Activated CD8-positive, alpha-beta memory T cell treated with anti-CD3 and anti-CD28 coated beads, Interleukin-2, amount 50 U/mL, for 1 hour (primary cell): ENCODE data around the gene ESPNL.
"Not testable (repeated sequence)": the region's sequence is repeated elsewhere in the genome, so short reads cannot be mapped to it uniquely, and the experiment has no call there.

Experiments used
- DNase-seq: peaks from one replicate; pipeline ENCODE4 v3.0.0-alpha.2; 2020; ENCODE audit errors: extremely low read depth

The ESPNL gene, protein sequence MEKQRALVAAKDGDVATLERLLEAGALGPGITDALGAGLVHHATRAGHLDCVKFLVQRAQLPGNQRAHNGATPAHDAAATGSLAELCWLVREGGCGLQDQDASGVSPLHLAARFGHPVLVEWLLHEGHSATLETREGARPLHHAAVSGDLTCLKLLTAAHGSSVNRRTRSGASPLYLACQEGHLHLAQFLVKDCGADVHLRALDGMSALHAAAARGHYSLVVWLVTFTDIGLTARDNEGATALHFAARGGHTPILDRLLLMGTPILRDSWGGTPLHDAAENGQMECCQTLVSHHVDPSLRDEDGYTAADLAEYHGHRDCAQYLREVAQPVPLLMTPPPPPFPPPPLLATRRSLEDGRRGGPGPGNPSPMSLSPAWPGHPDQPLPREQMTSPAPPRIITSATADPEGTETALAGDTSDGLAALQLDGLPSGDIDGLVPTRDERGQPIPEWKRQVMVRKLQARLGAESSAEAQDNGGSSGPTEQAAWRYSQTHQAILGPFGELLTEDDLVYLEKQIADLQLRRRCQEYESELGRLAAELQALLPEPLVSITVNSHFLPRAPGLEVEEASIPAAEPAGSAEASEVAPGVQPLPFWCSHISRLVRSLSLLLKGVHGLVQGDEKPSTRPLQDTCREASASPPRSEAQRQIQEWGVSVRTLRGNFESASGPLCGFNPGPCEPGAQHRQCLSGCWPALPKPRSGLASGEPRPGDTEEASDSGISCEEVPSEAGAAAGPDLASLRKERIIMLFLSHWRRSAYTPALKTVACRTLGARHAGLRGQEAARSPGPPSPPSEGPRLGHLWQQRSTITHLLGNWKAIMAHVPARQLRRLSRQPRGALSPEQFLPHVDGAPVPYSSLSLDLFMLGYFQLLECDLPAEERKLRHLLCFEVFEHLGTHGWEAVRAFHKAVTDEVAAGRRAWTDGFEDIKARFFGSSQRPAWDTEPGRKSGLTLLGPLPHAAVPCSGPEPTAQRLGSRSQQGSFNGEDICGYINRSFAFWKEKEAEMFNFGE

DNA sequence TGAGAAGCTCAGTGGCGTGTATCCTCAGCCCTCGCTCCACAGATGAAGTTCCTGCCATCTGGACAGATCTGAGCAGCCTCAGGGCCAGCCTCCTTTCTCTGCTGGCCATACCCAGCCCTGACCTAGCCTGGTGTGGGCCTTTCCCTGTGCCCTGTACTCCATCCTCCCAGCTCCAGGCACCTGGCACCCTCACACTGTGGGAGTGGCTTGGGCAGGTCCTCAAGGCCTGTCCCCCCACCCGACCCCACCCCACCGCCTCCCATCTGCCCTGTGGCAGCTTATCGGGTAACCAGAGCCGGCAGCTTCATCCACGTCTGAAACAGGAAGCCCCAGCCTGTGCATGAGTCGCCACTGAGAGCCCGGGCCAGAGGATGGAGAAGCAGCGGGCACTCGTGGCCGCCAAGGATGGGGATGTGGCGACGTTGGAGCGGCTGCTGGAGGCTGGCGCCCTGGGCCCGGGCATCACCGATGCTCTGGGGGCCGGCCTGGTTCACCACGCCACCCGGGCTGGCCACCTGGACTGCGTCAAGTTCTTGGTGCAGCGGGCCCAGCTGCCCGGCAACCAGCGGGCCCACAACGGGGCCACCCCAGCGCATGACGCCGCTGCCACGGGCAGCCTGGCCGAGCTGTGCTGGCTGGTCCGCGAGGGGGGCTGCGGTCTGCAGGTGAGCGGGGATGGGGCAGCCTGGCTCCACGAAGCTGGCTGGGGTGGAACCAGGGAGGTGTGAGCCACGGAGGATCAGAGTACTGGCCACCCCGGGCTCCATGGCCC lies at the start of gene ESPNL:
ESPNL (plus strand) TSS at position 292 of the 772 bp plus-strand sequence; CDS start at position 372, 80 bp downstream.
- DNase-seq = no peak

DNA sequence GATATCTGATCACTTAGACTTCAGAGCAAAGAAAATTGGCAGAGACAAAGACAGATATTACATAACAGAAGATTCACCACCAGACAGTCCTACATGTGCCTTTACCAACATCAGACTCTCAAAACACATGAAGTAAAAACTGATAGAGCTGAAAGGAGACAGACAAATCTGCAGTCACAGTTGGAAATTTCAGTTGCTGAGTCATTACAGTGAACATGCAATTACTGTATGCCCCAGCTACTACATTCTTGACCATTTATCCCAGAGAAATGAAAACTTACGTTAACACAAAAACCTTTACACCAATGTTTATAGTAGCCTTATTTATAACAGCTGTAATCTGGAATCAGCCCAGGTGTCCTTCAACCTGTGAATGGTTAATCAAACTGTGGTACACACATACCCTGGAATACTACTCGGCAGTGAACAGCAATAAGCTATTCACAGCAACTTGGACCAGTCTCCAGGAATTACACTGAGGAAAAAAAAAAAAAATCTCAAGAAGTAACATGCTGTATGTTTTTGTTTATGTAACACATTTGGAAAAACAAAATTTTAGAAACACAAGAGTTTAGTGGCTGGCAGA lies 46.9 kb upstream of the ESPNL start:
- DNase-seq = no peak

DNA sequence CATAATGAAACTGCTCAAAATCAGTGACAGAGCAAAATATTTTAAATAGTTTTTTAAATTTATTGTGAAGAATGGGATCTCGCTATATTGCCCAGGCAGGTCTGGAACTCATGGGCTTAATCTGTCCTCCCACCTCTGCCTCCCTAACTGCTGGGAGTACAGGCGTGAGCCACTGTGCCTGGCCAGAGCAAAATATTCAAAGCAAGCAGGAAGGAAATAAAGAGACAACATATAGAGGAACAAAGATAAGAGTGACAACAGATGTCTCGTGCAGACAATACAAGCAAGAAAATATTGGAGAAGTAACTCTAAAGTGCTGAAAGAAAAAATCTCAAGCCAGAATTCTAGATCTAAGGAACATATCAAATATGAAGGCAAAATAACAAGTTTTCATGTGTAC lies 44.3 kb upstream of the ESPNL start:
- no peak for DNase-seq

DNA sequence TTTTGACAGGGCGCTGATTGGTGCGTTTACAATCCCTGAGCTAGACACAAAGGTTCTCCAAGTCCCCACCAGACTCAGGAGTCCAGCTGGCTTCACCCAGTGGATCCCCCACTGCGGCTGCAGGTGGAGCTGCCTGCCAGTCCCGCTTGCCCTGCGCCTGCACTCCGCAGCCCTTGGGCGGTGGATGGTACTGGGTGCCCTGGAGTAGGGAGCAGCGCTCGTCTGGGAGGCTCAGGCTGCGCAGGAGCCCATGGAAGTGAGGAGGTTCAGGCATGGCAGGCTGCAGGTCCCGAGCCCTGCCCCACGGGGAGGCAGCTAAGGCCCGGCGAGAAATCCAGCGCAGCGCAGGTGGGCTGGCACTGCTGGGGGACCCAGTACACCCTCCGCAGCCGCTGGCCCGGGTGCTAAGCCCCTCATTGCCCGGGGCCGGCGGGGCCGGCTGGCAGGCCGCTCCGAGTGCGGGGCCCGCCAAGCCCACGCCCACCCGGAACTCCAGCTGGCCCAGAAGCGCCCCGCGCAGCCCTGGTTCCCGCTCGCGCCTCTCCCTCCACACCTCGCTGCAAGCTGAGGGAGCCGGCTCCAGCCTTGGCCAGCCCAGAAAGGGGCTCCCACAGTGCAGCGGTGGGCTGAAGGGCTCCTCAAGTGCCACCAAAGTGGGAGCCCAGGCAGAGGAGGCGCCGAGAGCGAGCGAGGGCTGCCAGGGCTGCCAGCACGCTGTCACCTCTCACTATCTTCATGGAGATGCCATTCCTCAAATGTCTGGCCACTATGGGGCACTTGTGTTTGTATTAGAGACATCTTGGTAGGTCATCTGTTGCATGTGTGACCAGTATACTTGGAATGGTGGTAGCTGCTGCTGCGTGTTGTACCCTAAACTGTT lies 42.2 kb upstream of the ESPNL start:
- DNase-seq = not testable (repeated sequence)

DNA sequence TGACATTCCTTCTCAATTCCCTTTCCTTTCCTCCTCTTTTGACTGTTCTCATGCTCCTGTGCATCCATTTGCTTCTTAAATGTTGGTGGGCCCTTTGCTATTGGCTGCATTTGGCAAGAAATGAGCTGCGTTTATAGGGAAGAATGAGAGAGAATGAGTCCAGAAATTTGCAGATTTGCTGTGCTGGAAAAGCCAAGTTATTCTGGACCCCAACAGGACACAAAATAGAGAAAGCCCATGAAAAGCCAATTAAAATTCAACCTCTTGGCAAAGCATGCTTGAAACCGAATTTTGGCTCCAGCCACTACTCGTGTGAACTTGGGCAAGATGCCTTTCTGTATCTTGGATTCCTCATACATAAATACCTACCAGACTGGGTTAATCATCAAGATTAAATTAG lies 40.6 kb upstream of the ESPNL start:
- DNase-seq = no peak

DNA sequence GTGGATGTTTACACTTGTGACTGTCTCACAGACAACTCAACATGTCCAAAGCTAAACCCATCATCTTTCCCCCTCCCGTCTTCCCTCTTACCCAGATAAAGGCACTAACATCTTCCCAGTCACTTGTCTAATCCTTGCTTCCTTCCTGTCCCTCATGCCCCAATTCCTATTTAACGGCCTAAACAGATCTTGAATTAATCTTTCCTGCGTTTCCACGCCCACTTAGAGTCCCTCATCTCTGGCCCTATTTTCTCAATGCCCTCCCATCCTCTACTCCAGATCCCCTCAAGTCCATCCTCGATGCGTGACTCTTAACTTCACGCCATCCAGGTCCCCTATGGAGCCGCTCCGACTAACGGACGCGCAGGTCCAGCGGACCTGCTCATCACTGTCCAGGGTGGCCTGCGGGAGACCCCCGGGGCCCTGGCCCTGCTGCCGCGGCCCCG lies 40.0 kb upstream of the ESPNL start:
- DNase-seq = no peak

DNA sequence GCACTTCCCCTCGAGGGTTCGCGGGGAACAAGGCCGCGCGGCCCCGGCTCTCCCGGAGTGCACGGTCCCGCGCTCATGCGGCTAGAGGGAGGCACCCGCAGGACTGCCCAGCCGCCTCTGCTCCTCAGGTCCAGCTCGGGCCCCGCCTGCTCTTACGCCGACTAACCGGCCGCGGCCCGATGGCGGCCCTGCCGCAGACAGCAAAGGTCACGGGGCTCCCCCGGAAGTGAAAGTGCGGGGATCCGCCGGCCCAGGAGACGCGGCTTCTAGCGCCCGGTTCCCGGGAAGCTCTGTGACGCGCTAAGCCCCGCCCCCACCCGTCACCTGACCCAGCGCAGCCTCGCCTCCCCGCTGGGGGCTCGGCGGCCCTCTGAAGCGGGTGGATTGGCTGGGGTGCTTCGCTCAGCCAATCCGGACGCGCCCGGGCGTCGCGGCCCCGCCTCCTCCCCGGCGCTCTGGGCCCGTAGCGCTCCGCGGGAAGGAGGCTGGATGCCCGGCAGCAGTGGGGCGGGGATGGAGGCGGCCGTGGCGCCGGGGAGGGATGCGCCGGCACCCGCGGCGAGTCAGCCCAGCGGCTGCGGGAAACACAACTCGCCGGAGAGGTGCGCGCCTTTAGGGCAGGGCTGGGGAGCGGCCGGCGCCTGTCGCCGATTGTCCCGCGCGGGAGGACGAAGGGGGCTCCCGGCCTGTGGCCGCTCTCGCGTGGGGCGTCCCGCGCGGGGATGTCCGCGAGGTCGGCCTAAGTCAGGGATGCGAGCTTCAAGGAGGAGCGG lies 39.4 kb upstream of the ESPNL start, which contains the start of gene SCLY:
SCLY (plus strand) TSS at position 460 of the 773 bp plus-strand sequence; CDS start at position 514, 54 bp downstream.
- DNase-seq = peak; percentile 81

DNA sequence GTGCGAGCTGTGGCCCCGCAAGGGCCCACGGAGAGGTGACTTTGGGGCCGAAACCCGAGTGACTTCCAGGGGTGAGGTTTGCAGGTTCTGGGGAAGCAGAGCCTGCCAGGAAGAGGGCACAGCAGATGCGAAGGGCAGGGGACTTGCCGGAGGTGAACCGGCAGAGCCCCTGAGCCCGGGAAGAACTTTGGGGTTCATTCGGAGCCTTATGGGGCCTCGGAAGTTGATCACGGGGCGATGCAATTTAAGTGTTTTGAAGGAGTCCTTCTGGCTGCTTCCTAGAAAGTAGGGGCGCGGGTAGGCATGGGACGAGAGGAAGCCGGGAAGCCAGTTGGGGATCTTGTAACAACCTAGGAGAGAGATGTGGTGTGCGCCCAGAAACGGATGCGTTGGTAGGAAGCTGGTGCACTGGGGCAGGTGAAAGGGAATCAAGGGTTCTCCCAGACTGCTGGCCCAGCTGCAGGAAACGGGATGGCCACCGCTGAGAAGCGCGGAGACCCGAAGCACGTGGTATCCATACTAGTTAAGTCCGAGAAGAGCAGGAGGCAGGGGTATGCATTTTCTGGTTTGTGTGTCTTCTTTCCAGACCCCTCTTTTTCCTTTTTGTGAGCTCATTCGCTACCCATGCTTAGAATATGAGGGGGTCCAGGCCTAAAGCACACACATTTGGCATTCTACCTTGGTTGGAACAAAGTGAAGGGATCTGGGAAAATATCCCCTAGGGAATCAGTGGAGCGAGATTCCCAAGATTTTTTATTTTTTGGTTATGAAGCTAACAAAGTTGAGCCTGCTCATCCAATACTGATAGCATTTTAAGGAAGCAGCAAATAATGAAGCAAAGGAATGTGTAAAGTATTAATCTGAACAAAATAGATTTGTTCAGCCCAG lies 38.6 kb upstream of the ESPNL start:
- DNase-seq = no peak

DNA sequence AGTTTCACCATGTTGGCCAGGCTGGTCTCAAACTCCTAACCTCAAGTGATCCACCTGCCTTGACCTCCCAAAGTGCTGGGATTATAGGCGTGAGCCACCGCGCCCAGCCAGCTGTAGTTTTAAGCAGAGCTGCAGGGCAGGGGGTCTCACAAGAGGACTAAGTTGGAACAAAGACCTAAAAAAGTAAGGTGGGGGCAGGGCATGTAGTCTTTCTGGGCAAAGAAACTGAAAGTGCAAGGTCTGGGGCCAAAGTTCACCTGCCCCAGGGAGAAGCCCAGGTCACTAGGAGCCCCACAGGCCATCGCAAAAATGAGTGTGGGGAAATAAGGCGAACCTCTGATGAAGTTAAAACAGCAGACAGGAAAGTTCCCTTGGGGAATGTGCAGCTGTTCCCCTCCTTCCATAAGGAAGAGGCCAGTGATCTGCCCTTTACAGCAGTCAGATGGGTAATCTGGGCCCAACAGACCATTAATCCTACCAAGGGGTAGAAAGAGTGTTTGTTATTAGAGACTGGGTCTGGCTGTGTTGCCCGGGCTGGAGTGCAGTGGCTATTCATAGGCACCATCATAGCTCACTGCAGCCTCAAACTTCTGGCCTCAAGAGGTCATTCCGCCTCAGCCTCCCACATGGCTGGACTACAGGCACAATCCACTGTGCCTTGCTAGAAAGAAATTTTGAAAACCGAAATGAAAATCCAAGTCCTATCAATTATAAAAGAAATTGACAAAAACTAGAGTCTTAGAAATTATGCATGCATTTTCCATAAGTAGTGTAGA lies 36.5 kb upstream of the ESPNL start:
- no peak for DNase-seq

DNA sequence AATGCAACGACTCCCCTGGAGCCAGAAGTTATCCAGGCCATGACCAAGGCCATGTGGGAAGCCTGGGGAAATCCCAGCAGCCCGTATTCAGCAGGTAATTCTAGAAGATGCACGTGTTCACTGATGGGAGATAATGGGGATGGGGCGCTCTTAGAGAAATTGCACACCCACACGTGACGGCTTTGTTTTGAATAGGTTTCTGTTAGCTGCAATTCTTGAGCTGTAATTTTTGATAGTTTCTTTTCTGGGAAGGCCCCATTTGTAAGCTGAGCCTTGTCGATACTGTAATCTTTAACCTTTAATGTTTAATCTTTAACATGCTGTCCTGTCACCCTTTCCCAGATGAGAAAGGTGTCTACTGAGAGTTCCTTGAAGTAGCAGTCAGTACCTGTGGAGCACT lies 35.8 kb upstream of the ESPNL start:
- no peak for DNase-seq

DNA sequence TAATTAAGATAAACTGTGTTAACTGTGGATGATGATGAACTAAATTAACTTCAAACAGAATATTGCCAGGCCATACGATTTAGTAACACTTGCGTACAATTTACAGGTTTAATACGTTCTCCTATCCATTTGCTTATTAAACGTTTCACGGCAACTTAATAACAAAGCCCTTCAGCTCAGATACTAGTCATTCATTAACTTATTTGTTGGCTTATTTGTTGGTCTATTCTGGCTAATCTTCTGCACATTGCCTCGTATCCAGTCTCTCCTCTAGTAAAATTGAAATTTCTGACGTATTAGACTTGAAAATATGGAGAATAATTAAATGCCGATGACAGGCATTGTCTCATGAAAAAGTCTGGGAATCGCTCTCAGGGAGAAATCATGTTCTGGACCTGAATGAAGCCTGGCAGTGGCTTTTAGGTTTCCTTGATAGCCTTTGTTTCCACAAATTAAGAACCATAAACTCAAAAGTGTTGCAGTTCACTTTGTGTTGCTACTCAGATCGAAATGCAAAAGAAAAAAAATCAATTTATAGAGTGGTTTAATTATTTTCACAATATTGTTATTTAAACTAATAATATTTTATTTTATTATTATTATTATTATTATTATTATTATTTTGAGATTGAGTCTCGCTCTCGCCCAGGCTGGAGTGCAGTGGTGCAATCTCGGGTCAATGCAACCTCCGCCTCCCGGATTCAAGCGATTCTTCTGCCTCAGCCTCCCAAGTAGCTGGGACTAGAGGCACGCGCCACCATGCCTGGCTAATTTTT lies 34.9 kb upstream of the ESPNL start:
- no peak for DNase-seq

DNA sequence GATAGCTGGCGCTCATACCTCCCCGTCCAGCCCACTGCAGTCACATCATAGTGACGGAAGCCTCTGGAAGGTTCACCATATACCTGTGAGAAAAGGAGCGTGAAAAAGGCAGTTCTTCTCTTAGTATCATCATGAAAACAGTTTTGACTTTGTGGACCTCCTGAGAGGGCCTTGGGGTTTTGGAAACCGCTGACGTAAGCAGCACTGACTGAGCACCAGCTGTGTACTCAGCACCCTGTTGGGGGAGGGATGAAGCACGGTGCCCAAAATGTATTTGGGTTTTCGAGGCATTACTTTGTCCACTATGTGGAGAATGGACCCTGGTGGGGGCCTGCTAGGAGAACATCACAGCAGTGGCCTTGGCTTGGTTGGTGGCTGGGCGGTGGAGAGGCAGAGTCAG lies 33.9 kb upstream of the ESPNL start:
- no peak for DNase-seq

DNA sequence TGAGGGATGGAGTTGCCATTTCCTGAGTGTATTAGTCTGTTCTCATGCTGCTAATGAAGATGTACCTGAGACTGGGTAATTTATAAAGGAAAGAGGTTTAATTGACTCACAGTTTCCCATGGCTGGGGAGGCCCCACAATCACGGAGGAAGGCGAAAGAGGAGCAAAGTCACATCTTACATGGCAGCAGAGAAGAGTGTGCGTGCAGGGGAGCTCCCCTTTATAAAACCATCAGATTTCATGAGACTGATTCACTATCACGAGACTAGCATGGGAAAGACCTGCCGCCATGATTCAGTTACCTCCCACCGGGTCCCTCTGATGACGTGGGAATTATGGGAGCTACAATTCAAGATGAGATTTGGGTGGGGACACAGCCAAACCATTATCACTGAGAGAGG lies 33.4 kb upstream of the ESPNL start:
- DNase-seq = not testable (repeated sequence)

DNA sequence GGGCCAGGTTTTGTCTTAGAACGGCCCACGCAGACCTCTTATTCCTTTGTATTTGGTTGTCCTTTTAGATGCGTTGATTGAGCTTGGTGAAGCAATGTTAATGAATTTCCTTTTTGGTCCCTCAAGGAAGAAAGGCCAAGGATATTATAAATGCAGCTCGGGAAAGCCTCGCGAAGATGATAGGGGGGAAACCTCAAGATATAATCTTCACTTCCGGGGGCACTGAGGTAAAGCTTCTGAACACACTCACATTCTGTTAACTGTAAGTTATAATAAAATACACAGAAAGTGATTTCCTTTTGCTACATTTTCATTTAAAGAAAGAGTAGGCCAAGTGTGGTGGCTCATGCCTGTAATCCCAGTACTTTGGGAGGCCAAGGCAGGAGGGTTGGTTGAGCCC lies 32.2 kb upstream of the ESPNL start:
- DNase-seq = no peak

DNA sequence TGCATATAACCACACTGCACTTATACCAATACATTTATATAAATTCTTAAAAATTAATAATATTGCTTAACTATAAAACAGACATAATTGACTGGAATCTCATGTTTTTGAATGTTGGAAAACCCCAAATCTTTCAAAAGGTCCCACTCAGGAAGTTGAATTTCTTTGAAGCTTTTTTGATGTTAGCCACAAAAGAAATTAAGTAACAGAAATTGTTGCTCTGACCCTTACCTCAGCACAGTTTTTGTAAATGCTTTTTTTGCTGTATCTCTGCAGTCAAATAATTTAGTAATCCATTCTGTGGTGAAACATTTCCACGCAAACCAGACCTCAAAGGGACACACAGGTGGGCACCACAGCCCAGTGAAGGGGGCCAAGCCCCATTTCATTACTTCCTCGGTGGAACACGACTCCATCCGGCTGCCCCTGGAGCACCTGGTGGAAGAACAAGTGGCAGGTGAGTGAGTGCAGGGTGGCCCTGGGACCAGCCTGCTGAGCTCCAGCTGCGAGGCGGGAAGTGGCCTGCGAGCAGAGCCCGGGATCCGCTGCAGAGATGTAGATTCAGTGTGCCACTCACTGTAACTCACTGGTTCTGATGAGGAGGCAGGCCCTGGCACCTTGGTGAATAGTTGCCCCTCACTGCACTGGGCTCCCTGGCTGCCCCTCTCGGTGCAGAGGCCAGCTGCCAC lies 31.0 kb upstream of the ESPNL start:
- DNase-seq = no peak

DNA sequence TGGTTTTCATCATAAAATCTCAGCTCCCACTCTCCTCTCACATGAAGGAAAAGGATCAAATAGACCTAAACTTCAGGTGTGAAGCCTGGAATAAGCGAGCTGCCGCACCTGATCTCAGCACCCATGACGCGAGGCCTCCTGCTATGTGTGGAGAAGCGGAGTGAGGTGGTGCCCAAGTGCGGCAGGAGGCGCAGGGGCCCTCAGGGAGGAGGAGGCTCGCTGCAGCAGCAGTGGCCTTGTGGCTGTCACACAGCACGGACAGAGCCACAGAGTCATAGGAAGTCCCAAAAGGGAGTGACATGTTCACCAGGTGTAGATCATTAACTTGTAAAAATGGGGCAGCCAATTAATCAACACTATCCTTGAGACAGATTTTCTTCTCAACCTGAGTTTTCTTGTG lies 30.3 kb upstream of the ESPNL start:
- DNase-seq = no peak
